Measurements from ENCODE around the gene FIGN. TPM values are rescaled to one million over a fixed set of nuclear protein-coding genes. Genes with fewer than 3 reads are reported as not detected.

The FIGN gene
- total RNA-seq, 2 experiments from 2014 or later = not detected

DNA sequence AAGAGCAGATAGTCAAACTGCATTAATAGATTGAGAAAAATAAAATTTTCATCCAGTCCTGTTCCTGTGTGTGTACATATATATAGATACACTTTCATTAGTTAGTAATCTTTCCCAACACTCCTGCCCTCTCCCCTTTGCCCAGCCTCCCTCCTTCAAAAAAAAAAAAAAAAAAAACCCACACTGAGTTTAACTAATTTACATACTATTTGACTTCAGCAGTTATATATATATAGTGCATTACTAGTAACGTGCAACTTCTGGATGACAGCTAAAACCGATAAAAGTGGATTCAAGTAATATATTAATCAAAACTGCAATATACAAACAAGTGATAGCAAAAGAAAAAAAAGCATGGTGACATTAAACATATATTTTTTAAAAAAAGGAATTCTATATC lies 1.4 kb downstream of the FIGN start:
- Histone ChIP-seq H3K27ac (ENCODE audit: low read depth in 1 of 2, low read length in 2 of 2) (no peak overlapping the region), H3K4me3 (ENCODE audit: low read length) (no peak overlapping the region), H3K4me1 (ENCODE audit: insufficient read depth, low read length) (no peaks in the 10 kb centered on the region), H3K9me3 (ENCODE audit: control insufficient read depth in 1 of 2, insufficient read depth in 1 of 2, low read length in 2 of 2) (peaks cover 0 to 13% of the 10 kb centered on the region in 2 experiments), H3K27me3 (ENCODE audit: control insufficient read depth in 1 of 2, insufficient read depth in 2 of 2, low read length in 2 of 2) (peaks cover 10 to 33% of the 10 kb centered on the region in 2 experiments), H3K36me3 (ENCODE audit: insufficient read depth, low read length) (no peaks in the 10 kb centered on the region)
- intact Hi-C loops (cut with DNase I, micrococcal nuclease) = no loop called here
- Mint-ChIP-seq H3K27ac (no peak overlapping the region), H3K9me3 (no peaks in the 10 kb centered on the region), H3K4me3 (no peak overlapping the region), H3K4me1 (ENCODE audit: low read depth) (no peaks in the 10 kb centered on the region), H3K36me3 (ENCODE audit: low read depth) (no peaks in the 10 kb centered on the region), H3K27me3 (peaks cover 31% of the 10 kb centered on the region)
- DNase-seq = no peak
- ATAC-seq (ENCODE audit: poor library complexity) = no peak
- TF ChIP-seq, protein P1, sequence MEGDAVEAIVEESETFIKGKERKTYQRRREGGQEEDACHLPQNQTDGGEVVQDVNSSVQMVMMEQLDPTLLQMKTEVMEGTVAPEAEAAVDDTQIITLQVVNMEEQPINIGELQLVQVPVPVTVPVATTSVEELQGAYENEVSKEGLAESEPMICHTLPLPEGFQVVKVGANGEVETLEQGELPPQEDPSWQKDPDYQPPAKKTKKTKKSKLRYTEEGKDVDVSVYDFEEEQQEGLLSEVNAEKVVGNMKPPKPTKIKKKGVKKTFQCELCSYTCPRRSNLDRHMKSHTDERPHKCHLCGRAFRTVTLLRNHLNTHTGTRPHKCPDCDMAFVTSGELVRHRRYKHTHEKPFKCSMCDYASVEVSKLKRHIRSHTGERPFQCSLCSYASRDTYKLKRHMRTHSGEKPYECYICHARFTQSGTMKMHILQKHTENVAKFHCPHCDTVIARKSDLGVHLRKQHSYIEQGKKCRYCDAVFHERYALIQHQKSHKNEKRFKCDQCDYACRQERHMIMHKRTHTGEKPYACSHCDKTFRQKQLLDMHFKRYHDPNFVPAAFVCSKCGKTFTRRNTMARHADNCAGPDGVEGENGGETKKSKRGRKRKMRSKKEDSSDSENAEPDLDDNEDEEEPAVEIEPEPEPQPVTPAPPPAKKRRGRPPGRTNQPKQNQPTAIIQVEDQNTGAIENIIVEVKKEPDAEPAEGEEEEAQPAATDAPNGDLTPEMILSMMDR (IDR thresholded peaks at IDR 0.05) = no peak
- POLR2A ChIA-PET = no interaction called here
- CTCF ChIA-PET = no interaction called here

DNA sequence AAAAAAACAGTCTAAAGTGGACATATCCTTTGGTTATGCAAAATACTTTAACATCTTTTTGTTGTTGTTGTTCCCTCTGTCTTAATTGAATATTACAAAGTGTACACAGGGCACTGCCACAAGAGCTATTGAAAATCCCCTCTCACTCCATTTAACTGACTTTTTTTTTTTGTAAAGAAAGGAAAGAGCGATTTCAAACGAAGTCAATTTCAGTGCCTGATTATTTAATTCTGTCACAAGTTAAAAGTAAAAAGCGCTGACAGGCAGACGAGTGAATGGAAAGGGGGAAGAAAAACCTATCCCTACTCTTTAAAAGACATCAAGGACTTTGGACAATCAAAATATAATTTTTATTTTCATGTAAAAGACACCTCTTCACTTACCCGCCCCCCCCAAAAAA lies 1.9 kb downstream of the FIGN start:
- TF ChIP-seq, protein P1 (IDR thresholded peaks at IDR 0.05) = no peak
- H3K27me3 Mint-ChIP-seq = peaks cover 31% of the 10 kb centered on the region
- no peak overlapping the region for H3K4me3 Mint-ChIP-seq
- Histone ChIP-seq H3K4me1 (ENCODE audit: insufficient read depth, low read length) (no peaks in the 10 kb centered on the region), H3K36me3 (ENCODE audit: insufficient read depth, low read length) (no peaks in the 10 kb centered on the region), H3K27ac (ENCODE audit: low read depth in 1 of 2, low read length in 2 of 2) (no peak overlapping the region), H3K4me3 (ENCODE audit: low read length) (no peak overlapping the region), H3K27me3 (ENCODE audit: control insufficient read depth in 1 of 2, insufficient read depth in 2 of 2, low read length in 2 of 2) (peaks cover 10 to 33% of the 10 kb centered on the region in 2 experiments), H3K9me3 (ENCODE audit: control insufficient read depth in 1 of 2, insufficient read depth in 1 of 2, low read length in 2 of 2) (peaks cover 0 to 13% of the 10 kb centered on the region in 2 experiments)
- ATAC-seq (ENCODE audit: poor library complexity) (no peak), DNase-seq (no peak)
- H3K36me3 Mint-ChIP-seq (ENCODE audit: low read depth) = no peaks in the 10 kb centered on the region
- POLR2A ChIA-PET = no interaction called here
- intact Hi-C loops (cut with DNase I, micrococcal nuclease) = no loop called here
- H3K4me1 Mint-ChIP-seq (ENCODE audit: low read depth) = no peaks in the 10 kb centered on the region
- no peaks in the 10 kb centered on the region for H3K9me3 Mint-ChIP-seq
- H3K27ac Mint-ChIP-seq = no peak overlapping the region
- CTCF ChIA-PET = no interaction called here

DNA sequence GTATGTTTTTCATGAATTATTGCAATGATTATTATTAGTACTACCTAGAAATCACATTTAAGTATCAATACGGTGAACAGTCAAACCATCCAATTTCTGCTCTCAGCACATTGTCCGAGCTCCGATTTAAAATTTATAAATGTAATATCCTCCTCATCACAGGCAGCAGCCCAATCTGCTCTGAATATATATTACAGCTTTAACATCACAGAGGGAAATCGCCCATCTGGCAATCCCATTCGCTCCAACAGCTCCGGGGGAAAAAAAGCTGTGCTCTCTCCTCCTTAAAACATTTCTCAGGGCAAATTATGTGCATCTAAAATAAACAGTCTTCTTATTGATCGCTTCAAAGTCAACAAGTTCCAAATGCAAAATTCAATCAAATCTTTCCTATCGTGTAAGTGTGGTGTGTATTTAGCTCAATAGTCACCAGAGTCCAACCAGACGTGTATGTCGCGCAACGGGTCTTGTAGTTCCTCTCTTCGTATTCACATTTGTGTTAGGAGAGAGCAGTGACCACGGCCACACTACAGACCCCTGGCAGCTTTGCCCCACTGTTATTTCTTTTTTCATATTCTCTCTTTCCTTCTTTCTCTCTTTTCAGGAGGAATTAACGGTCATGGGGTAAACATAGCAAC lies 2.4 kb downstream of the FIGN start:
- no peaks in the 10 kb centered on the region for H3K9me3 Mint-ChIP-seq
- ChIA-PET CTCF (no interaction called here), POLR2A (no interaction called here)
- TF ChIP-seq, protein P1 (IDR thresholded peaks at IDR 0.05) = no peak
- Histone ChIP-seq H3K27ac (ENCODE audit: low read depth in 1 of 2, low read length in 2 of 2) (no peak overlapping the region), H3K9me3 (ENCODE audit: control insufficient read depth in 1 of 2, insufficient read depth in 1 of 2, low read length in 2 of 2) (peaks cover 0 to 13% of the 10 kb centered on the region in 2 experiments), H3K36me3 (ENCODE audit: insufficient read depth, low read length) (no peaks in the 10 kb centered on the region), H3K4me3 (ENCODE audit: low read length) (no peak overlapping the region), H3K27me3 (ENCODE audit: control insufficient read depth in 1 of 2, insufficient read depth in 2 of 2, low read length in 2 of 2) (peaks cover 10 to 33% of the 10 kb centered on the region in 2 experiments), H3K4me1 (ENCODE audit: insufficient read depth, low read length) (no peaks in the 10 kb centered on the region)
- ATAC-seq (ENCODE audit: poor library complexity) = no peak
- H3K36me3 Mint-ChIP-seq (ENCODE audit: low read depth) = no peaks in the 10 kb centered on the region
- DNase-seq = no peak
- no peak overlapping the region for H3K4me3 Mint-ChIP-seq
- no peaks in the 10 kb centered on the region for H3K4me1 Mint-ChIP-seq (ENCODE audit: low read depth)
- peaks cover 31% of the 10 kb centered on the region for H3K27me3 Mint-ChIP-seq
- H3K27ac Mint-ChIP-seq = no peak overlapping the region
- intact Hi-C loops (cut with DNase I, micrococcal nuclease) = no loop called here

Data from CD4-positive, alpha-beta T cell (primary cell).